GM13976 (cell line): ENCODE results near the gene PLCG2.
"Not testable (repeated sequence)": the region's sequence is repeated elsewhere in the genome, so short reads cannot be mapped to it uniquely, and the experiment has no call there.

Experiments used
- DNase-seq: peaks from one replicate; pipeline ENCODE4 v3.0.0; 2012; ENCODE audit warnings: low spot score
- in situ Hi-C: fragments of 300-500 bp; cut with MboI; formaldehyde crosslinking; loops from one replicate; pipeline ENCODE4 v1.12.0; 2022; ENCODE audit warnings: low sequenced_read_pairs, mixed read lengths, inconsistent platforms; ENCODE audit not compliant: unreplicated experiment
- TF ChIP-seq, protein P1 (sequence below): IDR thresholded peaks from 2 replicates; pipeline ENCODE4 v1.5.1; 2012; ENCODE audit warnings: borderline replicate concordance, mild to moderate bottlenecking; ENCODE audit not compliant: insufficient read depth; ENCODE audit errors: extremely low read depth, missing control alignments, control extremely low read depth

Gene PLCG2

DNA sequence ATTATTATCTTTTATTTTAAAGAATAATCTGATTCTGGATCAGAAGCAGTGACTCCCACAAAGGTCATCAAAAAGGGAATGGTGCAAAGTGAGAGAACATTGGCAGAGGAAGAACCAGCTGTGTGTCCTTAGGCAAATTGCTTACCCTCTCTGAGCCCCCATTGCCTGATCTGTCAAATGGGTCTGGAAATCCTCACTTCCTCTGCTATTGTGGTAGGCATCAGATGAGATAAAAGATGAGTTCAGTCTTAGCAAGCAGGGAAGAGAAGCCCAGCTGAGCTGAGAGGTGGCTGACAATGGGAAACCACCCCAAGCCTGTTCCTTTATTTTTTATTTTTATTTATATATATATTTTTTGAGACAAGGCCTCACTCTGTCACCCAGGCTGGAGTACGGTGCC, 24.2 kb upstream of the PLCG2 start:
- in situ Hi-C loops, result no loop called here
- no peak for DNase-seq
- TF ChIP-seq, protein P1, sequence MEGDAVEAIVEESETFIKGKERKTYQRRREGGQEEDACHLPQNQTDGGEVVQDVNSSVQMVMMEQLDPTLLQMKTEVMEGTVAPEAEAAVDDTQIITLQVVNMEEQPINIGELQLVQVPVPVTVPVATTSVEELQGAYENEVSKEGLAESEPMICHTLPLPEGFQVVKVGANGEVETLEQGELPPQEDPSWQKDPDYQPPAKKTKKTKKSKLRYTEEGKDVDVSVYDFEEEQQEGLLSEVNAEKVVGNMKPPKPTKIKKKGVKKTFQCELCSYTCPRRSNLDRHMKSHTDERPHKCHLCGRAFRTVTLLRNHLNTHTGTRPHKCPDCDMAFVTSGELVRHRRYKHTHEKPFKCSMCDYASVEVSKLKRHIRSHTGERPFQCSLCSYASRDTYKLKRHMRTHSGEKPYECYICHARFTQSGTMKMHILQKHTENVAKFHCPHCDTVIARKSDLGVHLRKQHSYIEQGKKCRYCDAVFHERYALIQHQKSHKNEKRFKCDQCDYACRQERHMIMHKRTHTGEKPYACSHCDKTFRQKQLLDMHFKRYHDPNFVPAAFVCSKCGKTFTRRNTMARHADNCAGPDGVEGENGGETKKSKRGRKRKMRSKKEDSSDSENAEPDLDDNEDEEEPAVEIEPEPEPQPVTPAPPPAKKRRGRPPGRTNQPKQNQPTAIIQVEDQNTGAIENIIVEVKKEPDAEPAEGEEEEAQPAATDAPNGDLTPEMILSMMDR, result no peak

DNA sequence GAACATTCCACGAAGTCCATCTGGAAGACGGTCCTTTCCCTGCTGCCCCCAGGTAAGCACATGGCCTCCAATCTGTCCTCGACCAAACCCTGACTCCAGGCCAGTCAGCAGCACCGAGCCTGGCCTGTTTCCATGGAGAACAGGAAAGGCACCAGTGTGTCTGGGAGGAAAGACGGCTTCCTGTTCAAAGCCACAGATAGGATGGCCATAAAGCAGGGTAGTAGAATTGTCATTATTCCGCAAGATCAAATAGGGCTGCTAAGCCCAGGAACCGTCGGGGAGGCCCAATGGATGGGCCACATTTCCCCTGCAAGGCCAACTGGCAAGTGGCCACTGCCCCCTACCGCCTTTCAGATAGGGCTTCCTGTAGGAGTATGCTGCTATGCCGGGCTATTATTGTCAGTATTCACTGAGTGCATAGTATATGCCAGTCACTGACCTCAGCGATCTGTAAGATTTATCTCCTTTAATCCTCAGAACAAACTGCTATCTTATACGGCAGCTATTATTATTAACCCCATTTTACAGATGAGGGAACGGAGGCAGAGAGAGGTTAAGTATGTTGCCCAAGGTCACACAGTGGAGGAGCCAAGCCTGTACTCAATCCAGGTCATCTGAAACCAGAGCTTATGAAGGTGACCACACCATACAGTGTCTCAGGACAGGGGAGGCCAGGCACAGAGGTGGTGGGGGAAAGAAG, 23.0 kb upstream of the PLCG2 start:
- TF ChIP-seq, protein P1, result no peak

DNA sequence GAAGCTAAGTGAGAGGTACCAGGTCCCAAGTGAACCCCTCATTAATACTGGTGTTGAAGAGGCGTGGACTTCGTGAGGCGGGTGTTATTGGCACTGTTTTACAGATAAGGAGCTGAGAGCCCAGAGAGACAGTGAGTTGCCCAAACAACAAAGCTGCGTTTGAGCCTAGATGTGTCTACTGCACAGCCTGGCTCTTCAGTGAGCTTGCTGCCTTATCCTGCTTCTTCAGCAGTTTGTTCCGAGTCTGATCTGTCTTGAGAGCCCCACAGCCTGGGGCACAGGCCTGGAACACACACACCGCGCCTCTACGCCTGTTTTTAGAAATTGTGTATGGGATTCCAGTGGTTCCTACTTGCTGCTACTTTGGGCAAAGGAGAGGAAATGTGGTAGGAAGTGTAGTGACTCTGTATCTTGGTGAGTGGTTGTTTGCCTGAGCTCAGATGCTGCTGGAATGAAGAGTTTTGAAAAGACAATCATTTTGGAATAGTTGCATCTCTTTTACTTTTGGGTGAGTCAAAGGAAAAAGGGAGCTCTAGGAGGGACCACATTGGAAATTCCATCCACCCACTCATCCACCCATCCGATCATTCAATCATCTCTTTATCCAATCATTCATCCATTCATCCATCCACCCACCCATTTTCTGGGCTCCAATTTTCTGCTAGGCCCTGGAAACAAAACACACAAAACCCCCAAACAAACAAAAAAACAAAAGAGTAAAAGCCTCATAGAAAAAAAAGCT, 22.3 kb upstream of the PLCG2 start:
- DNase-seq, result no peak
- in situ Hi-C loops, result no loop called here
- TF ChIP-seq, protein P1, result no peak

More for the DNA sequence above, 23.0 kb upstream of the PLCG2 start:
- DNase-seq, result no peak
- in situ Hi-C loops, result no loop called here

DNA sequence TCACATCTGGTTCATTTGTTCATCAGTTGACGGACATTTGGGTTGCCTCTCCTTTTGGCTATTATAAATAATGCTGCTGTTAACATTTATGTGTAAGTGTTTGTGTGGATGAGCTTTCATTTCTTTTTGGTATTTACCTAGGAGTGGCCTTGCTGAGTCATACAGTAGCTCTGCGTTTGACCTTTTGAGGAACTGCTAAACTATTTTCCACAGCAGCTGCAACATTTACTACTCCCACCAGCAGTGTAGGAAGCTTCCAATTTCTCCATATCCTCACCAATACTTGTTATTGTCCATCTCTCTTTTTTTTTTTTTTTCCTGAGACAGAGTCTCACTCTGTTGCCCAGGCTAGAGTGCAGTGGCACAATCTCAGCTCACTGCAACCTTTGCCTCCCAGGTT, 20.7 kb upstream of the PLCG2 start:
- TF ChIP-seq, protein P1, result no peak

GRCh38 chr16:81762322-81762721, 16.8 kb upstream of the PLCG2 start:
- in situ Hi-C loops, result not testable (repeated sequence)

More for the DNA sequence above, 20.7 kb upstream of the PLCG2 start:
- no peak for DNase-seq
- in situ Hi-C loops, result no loop called here

GRCh38 chr16:81765111-81765919, 13.8 kb upstream of the PLCG2 start:
- TF ChIP-seq, protein P1, result no peak
- DNase-seq, result no peak
- in situ Hi-C loops, result no loop called here

More at GRCh38 chr16:81762322-81762721, 16.8 kb upstream of the PLCG2 start:
- DNase-seq, result not testable (repeated sequence)
